K562 (cell line): ENCODE data around the gene AKT2. TPM values are rescaled to one million over a fixed set of nuclear protein-coding genes. Genes with fewer than 3 reads are reported as not detected.

ENCODE experiments used
- ARHGAP35 ChIP-seq: fragments of 450-650 bp; IDR thresholded peaks from 2 replicates; pipeline ENCODE4 v1.6.1; 2018; ENCODE audit not compliant: partially characterized antibody
- E2F8 ChIP-seq: fragments of 450-650 bp; IDR thresholded peaks from 2 replicates; pipeline ENCODE4 v1.7.1; 2018; ENCODE audit warnings: mild to moderate bottlenecking, low read depth; ENCODE audit not compliant: partially characterized antibody
- HIVEP1 ChIP-seq: fragments of 250-450 bp; sonication (Bioruptor Pico); IDR thresholded peaks from 2 replicates; pipeline ENCODE4 v1.4.0; 2020; ENCODE audit warnings: mild to moderate bottlenecking
- JUN ChIP-seq, 2 experiments: sonication (generic) in 1 of 2; formaldehyde crosslinking in 1 of 2; IDR thresholded peaks; 2 replicates each; pipeline versions ENCODE4 v1.6.1 to v1.8.0; 2012 to 2022; ENCODE audit warnings: borderline replicate concordance in 2 of 2, mild to moderate bottlenecking in 2 of 2, improper control_type of control experiment in 1 of 2, low read depth in 1 of 2, low read length in 1 of 2, missing genetic modification reagents in 1 of 2
- MBD1 ChIP-seq: fragments of 250-450 bp; sonication (Bioruptor Pico); IDR thresholded peaks from 2 replicates; pipeline ENCODE4 v1.8.0; 2022; ENCODE audit warnings: inconsistent platforms
- MLLT1 ChIP-seq, 2 experiments: fragments of 450-650 bp; IDR thresholded peaks; 2 replicates each; pipeline ENCODE4 v1.6.1; 2016
- NCOA1 ChIP-seq: fragments of 450-650 bp; IDR thresholded peaks from 2 replicates; pipeline ENCODE4 v1.6.1; 2016; ENCODE audit warnings: low read depth
- NFE2L1 ChIP-seq: fragments of 450-650 bp; IDR thresholded peaks from 2 replicates; pipeline ENCODE4 v1.6.1; 2016; ENCODE audit warnings: missing genetic modification characterization, low read depth, mild to moderate bottlenecking, missing compliant biosample characterization, moderate library complexity, borderline replicate concordance
- PHB ChIP-seq: fragments of 250-450 bp; sonication (Bioruptor Pico); IDR thresholded peaks from 2 replicates; pipeline ENCODE4 v1.5.0; 2021
- POLR2G ChIP-seq: fragments of 200-400 bp; formaldehyde crosslinking; IDR thresholded peaks from 2 replicates; pipeline ENCODE4 v1.6.1; 2017; ENCODE audit warnings: low read depth, mild to moderate bottlenecking, antibody characterized with exemption, low read length, moderate library complexity
- PYGO2 ChIP-seq: fragments of 450-650 bp; IDR thresholded peaks from 2 replicates; pipeline ENCODE4 v1.6.1; 2016; ENCODE audit warnings: mild to moderate bottlenecking, missing genetic modification characterization, moderate library complexity, missing compliant biosample characterization
- TEAD2 ChIP-seq: fragments of 450-650 bp; IDR thresholded peaks from 2 replicates; pipeline ENCODE4 v1.6.1; 2016; ENCODE audit warnings: missing genetic modification characterization, control low read depth, missing compliant biosample characterization
- VEZF1 ChIP-seq: fragments of 200-800 bp; sonication (Bioruptor generic); IDR thresholded peaks from 2 replicates; pipeline ENCODE4 v1.6.1; 2017; ENCODE audit warnings: missing genetic modification characterization, missing compliant biosample characterization
- ZKSCAN3 ChIP-seq: fragments of 250-450 bp; sonication (Bioruptor Pico); IDR thresholded peaks from 2 replicates; pipeline ENCODE4 v1.4.0; 2020
- ZNF12 ChIP-seq: sonication (generic); formaldehyde crosslinking; IDR thresholded peaks from 2 replicates; pipeline ENCODE4 v1.4.0; 2020; ENCODE audit warnings: mild to moderate bottlenecking, missing genetic modification reagents
- ZNF121 ChIP-seq: sonication (generic); formaldehyde crosslinking; conservative IDR thresholded peaks from 2 replicates; pipeline ENCODE4 v1.8.0; 2022; ENCODE audit warnings: missing genetic modification reagents
- ZNF197 ChIP-seq: fragments of 200-800 bp; sonication (Bioruptor generic); IDR thresholded peaks from 2 replicates; pipeline ENCODE4 v1.6.1; 2016; ENCODE audit warnings: low read depth, missing genetic modification characterization, missing compliant biosample characterization
- ZNF668 ChIP-seq: fragments of 250-450 bp; sonication (Bioruptor Pico); IDR thresholded peaks from 2 replicates; pipeline ENCODE4 v1.8.0; 2022; ENCODE audit warnings: mild to moderate bottlenecking, inconsistent platforms
- polyA plus RNA-seq, 8 experiments: library from polyadenylated mRNA; depleted of rRNA in 4 of 8; stranded (reverse) in 5 of 8; unstranded in 3 of 8; fragments of >200 nt; fragmentation: Nextera tagmentation in 2 of 8; fragmentation: Illumina TruSeq in 1 of 8; extraction: Ambion mirVana in 2 of 8; extraction: Trizol in 1 of 8; gene quantifications; 2 replicates each; pipeline versions ENCODE4 v1.2.1 to v1.2.3, GENCODE V29; 2011 to 2014; ENCODE audit warnings: inconsistent platforms in 1 of 8, missing spikeins in 1 of 8
- total RNA-seq, 7 experiments: library from RNA; depleted of rRNA in 6 of 7; stranded (reverse); fragments of >200 nt in 6 of 7; fragmentation: Illumina TruSeq in 2 of 7; extraction: Trizol in 2 of 7; gene quantifications; 2 replicates each; pipeline versions ENCODE4 v1.2.1 to v1.2.3, GENCODE V29; 2011 to 2021; ENCODE audit warnings: low replicate concordance in 1 of 7

AKT2 gene
- total and polyA plus RNA-seq, 9 of the 15 experiments (the other 6 are each of a cell fraction or from before 2014, with no cell fraction given): 1.1 to 132 (median 67.7) TPM

GRCh38 chr19:40285353-40286234, 449 bp upstream of the AKT2 start (continued):
- TF ChIP-seq MLLT1 (IDR thresholded peaks at IDR 0.05) (peak in 1 of 2 experiments; percentile 52; a peak in 1 of 4 replicates), JUN (IDR thresholded peaks at IDR 0.05; ENCODE audit: borderline replicate concordance, low read depth, low read length) (no peak), JUN (CRISPR knock-in tag; IDR thresholded peaks at IDR 0.05; ENCODE audit: borderline replicate concordance) (no peak), E2F8 (no peak), ZNF668 (no peak), PHB (CRISPR knock-in tag) (no peak), ARHGAP35 (no peak), PYGO2 (tag) (0 out of 2 replicates have a peak, but pooled peaks have one; percentile 22), ZNF12 (CRISPR knock-in tag) (no peak), MBD1 (CRISPR knock-in tag) (peak; percentile 66; the same call in 1 of the 2 replicates), HIVEP1 (CRISPR knock-in tag) (no peak), ZNF121 (CRISPR knock-in tag) (no peak), NCOA1 (no peak), POLR2G (no peak), ZKSCAN3 (no peak; the same call in 1 of the 2 replicates), ZNF197 (CRISPR knock-in tag) (peak; percentile 71; the same call in 1 of the 2 replicates), VEZF1 (CRISPR knock-in tag) (no peak; the same call in none of the 2 replicates), NFE2L1 (tag) (no peak), TEAD2 (tag) (no peak)
